Gastrocnemius medialis (tissue), 4 donors: Measurements from ENCODE around the gene PPP1R9B.

Experiments used
- POLR2A ChIP-seq, 2 donors: fragments of 450-650 bp; IDR thresholded peaks; one replicate each; pipeline ENCODE4 v1.6.1; 2017; ENCODE audit warnings: antibody characterized with exemption in 2 of 2, mild to moderate bottlenecking in 2 of 2, moderate library complexity in 2 of 2
- TF ChIP-seq, protein P1 (sequence below), 5 experiments: fragments of 450-650 bp in 3 of 5; fragments of 200-600 bp in 2 of 5; sonication (generic) in 2 of 5; IDR thresholded peaks in 4 of 5; conservative IDR thresholded peaks in 1 of 5; 1 replicate in 4 of 5; 2 replicates in 1 of 5; pipeline ENCODE4 v1.5.1; 2016 to 2019; ENCODE audit warnings: antibody characterized with exemption in 5 of 5, mild to moderate bottlenecking in 3 of 5, moderate library complexity in 3 of 5

- TF ChIP-seq, protein P1, sequence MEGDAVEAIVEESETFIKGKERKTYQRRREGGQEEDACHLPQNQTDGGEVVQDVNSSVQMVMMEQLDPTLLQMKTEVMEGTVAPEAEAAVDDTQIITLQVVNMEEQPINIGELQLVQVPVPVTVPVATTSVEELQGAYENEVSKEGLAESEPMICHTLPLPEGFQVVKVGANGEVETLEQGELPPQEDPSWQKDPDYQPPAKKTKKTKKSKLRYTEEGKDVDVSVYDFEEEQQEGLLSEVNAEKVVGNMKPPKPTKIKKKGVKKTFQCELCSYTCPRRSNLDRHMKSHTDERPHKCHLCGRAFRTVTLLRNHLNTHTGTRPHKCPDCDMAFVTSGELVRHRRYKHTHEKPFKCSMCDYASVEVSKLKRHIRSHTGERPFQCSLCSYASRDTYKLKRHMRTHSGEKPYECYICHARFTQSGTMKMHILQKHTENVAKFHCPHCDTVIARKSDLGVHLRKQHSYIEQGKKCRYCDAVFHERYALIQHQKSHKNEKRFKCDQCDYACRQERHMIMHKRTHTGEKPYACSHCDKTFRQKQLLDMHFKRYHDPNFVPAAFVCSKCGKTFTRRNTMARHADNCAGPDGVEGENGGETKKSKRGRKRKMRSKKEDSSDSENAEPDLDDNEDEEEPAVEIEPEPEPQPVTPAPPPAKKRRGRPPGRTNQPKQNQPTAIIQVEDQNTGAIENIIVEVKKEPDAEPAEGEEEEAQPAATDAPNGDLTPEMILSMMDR (IDR thresholded peaks at IDR 0.05 in 4 of 5, conservative IDR thresholded peaks at IDR 0.05 in 1 of 5): no peak
- no peak for TF ChIP-seq POLR2A (IDR thresholded peaks at IDR 0.05)
Measured at GRCh38 chr17:50177476-50177875, 27.0 kb upstream of the PPP1R9B start.
